Fibroblast of pulmonary artery (primary cell): ENCODE results near the gene GPATCH1.

Experiments used
- DNase-seq: peaks from one replicate; pipeline ENCODE4 v3.0.0-alpha.2; 2010; ENCODE audit warnings: low read depth
- H3K4me3 ChIP-seq: replicated peaks from 2 replicates; pipeline ENCODE4 v1.5.1; 2011; ENCODE audit warnings: low read depth, mild to moderate bottlenecking, control low read depth, low read length, moderate library complexity
- CTCF ChIP-seq: IDR thresholded peaks from 2 replicates; pipeline ENCODE4 v1.5.1; 2011; ENCODE audit warnings: mild to moderate bottlenecking, control low read depth, low read length, inconsistent platforms; ENCODE audit errors: missing control alignments

The GPATCH1 gene

GRCh38 chr19:33085570-33086128 lies 4.7 kb downstream of the GPATCH1 start:
- no peak overlapping the region for H3K4me3 ChIP-seq
- DNase-seq: no peak
- no peak for TF ChIP-seq CTCF

GRCh38 chr19:33086955-33087354 lies 6.0 kb downstream of the GPATCH1 start:
- DNase-seq: no peak
- no peak overlapping the region for H3K4me3 ChIP-seq
- TF ChIP-seq CTCF: no peak

- no peak overlapping the region for H3K4me3 ChIP-seq
- no peak for TF ChIP-seq CTCF
Measured at GRCh38 chr19:33089010-33089409, 8.0 kb downstream of the GPATCH1 start.

GRCh38 chr19:33090179-33090578 lies 9.2 kb downstream of the GPATCH1 start:
- no peak overlapping the region for H3K4me3 ChIP-seq
- TF ChIP-seq CTCF: no peak
- no peak for DNase-seq

More at GRCh38 chr19:33089010-33089409, 8.0 kb downstream of the GPATCH1 start:
- no peak for DNase-seq

GRCh38 chr19:33093420-33094210 lies 12.6 kb downstream of the GPATCH1 start:
- H3K4me3 ChIP-seq: no peak overlapping the region
- no peak for DNase-seq
- no peak for TF ChIP-seq CTCF

GRCh38 chr19:33094436-33095067 lies 13.6 kb downstream of the GPATCH1 start:
- TF ChIP-seq CTCF: no peak
- DNase-seq: no peak
- H3K4me3 ChIP-seq: no peak overlapping the region
